ENCODE measurements around the gene WDR26. TPM values are rescaled to one million over a fixed set of nuclear protein-coding genes. Genes with fewer than 3 reads are reported as not detected.
"Not testable (repeated sequence)": the region's sequence is repeated elsewhere in the genome, so short reads cannot be mapped to it uniquely, and the experiment has no call there.

The WDR26 gene
- total RNA-seq, 1 experiment from 2014 or later, result 81.4 TPM

DNA sequence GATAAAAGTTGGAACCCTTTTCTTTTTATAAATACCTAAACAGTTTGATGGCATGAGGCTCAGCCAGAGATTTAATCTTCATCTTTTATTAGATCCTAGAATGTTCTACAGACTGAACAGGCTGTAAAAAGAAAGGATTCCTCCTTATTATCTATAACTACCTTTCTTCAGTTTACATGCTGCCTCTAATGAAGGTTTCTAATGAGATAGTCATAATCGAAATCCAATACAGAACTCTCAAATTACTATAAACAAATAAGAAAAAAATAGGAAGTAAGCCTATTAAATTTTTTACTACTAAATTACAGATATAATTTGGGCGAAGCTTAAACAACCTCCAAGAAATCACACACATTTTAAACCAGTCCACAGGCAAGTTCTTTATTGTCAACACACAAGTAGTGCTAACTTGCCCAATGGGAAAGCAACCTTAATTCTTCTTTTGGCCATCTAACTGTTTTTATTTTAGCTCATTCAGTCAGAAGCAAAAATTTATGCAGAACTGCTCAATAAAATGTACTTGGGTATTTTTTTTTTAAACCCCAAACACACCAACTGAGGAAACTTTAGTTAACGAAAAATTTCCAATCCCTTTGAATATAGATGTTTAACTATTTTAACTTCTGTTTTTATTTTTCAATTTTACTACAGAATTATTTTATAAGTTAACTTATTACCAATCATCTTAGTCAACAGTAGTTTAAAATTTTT is 4.8 kb downstream of the WDR26 start:
- no peak overlapping the region for H4K5ac ChIP-seq (ENCODE audit: insufficient read length, low read depth, low read length)
- H3K4me3 Mint-ChIP-seq, result no peak overlapping the region
- H2BK120ac ChIP-seq (ENCODE audit: low read depth, low read length, poor library complexity, severe bottlenecking), result no peak overlapping the region
- peaks cover 18% of the 10 kb centered on the region; the same call in 1 of the 2 replicates for H3K79me2 ChIP-seq (ENCODE audit: insufficient read depth, low read length)
- TF ChIP-seq, protein P1, sequence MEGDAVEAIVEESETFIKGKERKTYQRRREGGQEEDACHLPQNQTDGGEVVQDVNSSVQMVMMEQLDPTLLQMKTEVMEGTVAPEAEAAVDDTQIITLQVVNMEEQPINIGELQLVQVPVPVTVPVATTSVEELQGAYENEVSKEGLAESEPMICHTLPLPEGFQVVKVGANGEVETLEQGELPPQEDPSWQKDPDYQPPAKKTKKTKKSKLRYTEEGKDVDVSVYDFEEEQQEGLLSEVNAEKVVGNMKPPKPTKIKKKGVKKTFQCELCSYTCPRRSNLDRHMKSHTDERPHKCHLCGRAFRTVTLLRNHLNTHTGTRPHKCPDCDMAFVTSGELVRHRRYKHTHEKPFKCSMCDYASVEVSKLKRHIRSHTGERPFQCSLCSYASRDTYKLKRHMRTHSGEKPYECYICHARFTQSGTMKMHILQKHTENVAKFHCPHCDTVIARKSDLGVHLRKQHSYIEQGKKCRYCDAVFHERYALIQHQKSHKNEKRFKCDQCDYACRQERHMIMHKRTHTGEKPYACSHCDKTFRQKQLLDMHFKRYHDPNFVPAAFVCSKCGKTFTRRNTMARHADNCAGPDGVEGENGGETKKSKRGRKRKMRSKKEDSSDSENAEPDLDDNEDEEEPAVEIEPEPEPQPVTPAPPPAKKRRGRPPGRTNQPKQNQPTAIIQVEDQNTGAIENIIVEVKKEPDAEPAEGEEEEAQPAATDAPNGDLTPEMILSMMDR (conservative IDR thresholded peaks at IDR 0.05), result no peak
- no peak overlapping the region for H3K27ac ChIP-seq (ENCODE audit: insufficient read length, low read depth, low read length)
- peaks cover 9% of the 10 kb centered on the region for H3K23me2 ChIP-seq (ENCODE audit: insufficient read length, low read depth, low read length, poor library complexity, severe bottlenecking)
- H3K9me3 ChIP-seq (ENCODE audit: control insufficient read depth, low read depth, low read length), result no peaks in the 10 kb centered on the region
- no peak overlapping the region for H4K91ac ChIP-seq (ENCODE audit: insufficient read length, low read depth, low read length)
- H2AK5ac ChIP-seq (ENCODE audit: insufficient read length, low read length), result no peak overlapping the region
- DNase-seq, result no peak
- H3K27me3 Mint-ChIP-seq (ENCODE audit: low read depth), result no peaks in the 10 kb centered on the region
- no peak overlapping the region for H2BK5ac ChIP-seq (ENCODE audit: insufficient read length, low read length)
- peaks cover 6% of the 10 kb centered on the region for H3K79me1 ChIP-seq (ENCODE audit: insufficient read depth, low read depth, low read length, poor library complexity, severe bottlenecking)
- H3T11ph ChIP-seq (ENCODE audit: low read length), result no peak overlapping the region
- no peak overlapping the region for H2BK15ac ChIP-seq (ENCODE audit: low read depth, low read length)
- H3K9ac ChIP-seq (ENCODE audit: extremely low read depth, insufficient read length, low read length), result no peak overlapping the region
- no peaks in the 10 kb centered on the region for H3K9me3 Mint-ChIP-seq
- no peak overlapping the region for H3K23ac ChIP-seq (ENCODE audit: insufficient read length, low read depth, low read length)
- WGBS (ENCODE audit: extremely low coverage, insufficient read length, low lambda C conversion rate), result no CpG with 5 or more reads among the region's 3 CpGs
- peaks cover 2% of the 10 kb centered on the region for H4K20me1 ChIP-seq (ENCODE audit: control insufficient read depth, insufficient read depth, insufficient read length)
- H2AFZ ChIP-seq (ENCODE audit: low read length), result no peak overlapping the region
- H2BK20ac ChIP-seq (ENCODE audit: low read depth, low read length, poor library complexity, severe bottlenecking), result no peak overlapping the region
- no peaks in the 10 kb centered on the region for H3K27me3 ChIP-seq (ENCODE audit: insufficient read depth, low read length)
- no peak overlapping the region for H3K56ac ChIP-seq (ENCODE audit: insufficient read length, low read depth, low read length)
- no peak overlapping the region for H3K4me2 ChIP-seq (ENCODE audit: insufficient read depth, insufficient read length, low read length)
- no peak overlapping the region for H4K8ac ChIP-seq (replicated peaks; ENCODE audit: insufficient read length, low read depth, low read length)
- peaks cover 25 to 26% of the 10 kb centered on the region in 2 experiments for H3K4me1 Mint-ChIP-seq
- H3K18ac ChIP-seq (ENCODE audit: insufficient read length, low read depth, low read length), result no peak overlapping the region
- H3K27ac Mint-ChIP-seq, result no peak overlapping the region
- H3K4me1 ChIP-seq (ENCODE audit: insufficient read depth, low read length), result no peaks in the 10 kb centered on the region
- peaks cover 32 to 65% (median 65%) of the 10 kb centered on the region in 3 experiments; a peak in 6 of 7 replicates for H3K36me3 Mint-ChIP-seq (ENCODE audit: insufficient read depth in 1 of 3, low read depth in 3 of 3)
- no peak overlapping the region for H2BK12ac ChIP-seq (ENCODE audit: insufficient read length, low read depth, low read length)
- no peak overlapping the region for H3K14ac ChIP-seq (ENCODE audit: insufficient read depth, low read length)
- H3K4ac ChIP-seq (ENCODE audit: low read depth, low read length), result no peak overlapping the region

DNA sequence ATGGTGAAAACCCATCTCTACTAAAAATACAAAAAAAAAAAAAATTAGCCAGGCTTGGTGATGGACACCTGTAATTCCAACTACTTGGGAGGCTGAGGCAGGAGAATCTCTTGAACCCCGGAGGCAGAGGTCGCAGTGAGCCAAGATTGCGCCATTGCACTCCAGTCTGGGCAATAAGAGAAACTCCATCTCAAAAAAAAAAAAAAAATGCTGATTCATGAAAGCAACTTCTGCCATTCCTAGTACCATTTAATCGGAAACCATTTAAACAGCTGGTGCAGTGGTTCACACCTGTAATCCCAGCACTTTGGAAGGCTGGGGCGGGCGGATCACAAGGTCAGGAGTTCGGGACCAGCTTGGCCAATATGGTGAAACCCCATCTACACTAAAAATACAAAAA is 5.9 kb downstream of the WDR26 start:
- H3K23me2 ChIP-seq (ENCODE audit: insufficient read length, low read depth, low read length, poor library complexity, severe bottlenecking); DNase-seq; H2BK12ac ChIP-seq (ENCODE audit: insufficient read length, low read depth, low read length); H3K4ac ChIP-seq (ENCODE audit: low read depth, low read length); H4K5ac ChIP-seq (ENCODE audit: insufficient read length, low read depth, low read length); H3K9me3 Mint-ChIP-seq; H3K9ac ChIP-seq (ENCODE audit: extremely low read depth, insufficient read length, low read length); H3K56ac ChIP-seq (ENCODE audit: insufficient read length, low read depth, low read length); H4K91ac ChIP-seq (ENCODE audit: insufficient read length, low read depth, low read length); H3K4me1 ChIP-seq (ENCODE audit: insufficient read depth, low read length); H3K27ac Mint-ChIP-seq; H3K4me2 ChIP-seq (ENCODE audit: insufficient read depth, insufficient read length, low read length); H3K18ac ChIP-seq (ENCODE audit: insufficient read length, low read depth, low read length); H3K79me1 ChIP-seq (ENCODE audit: insufficient read depth, low read depth, low read length, poor library complexity, severe bottlenecking); H3K4me3 Mint-ChIP-seq; H2BK15ac ChIP-seq (ENCODE audit: low read depth, low read length); H3K27me3 Mint-ChIP-seq (ENCODE audit: low read depth); H3K9me3 ChIP-seq (ENCODE audit: control insufficient read depth, low read depth, low read length); H2BK120ac ChIP-seq (ENCODE audit: low read depth, low read length, poor library complexity, severe bottlenecking); H4K20me1 ChIP-seq (ENCODE audit: control insufficient read depth, insufficient read depth, insufficient read length); H2BK5ac ChIP-seq (ENCODE audit: insufficient read length, low read length); H2AFZ ChIP-seq (ENCODE audit: low read length); H4K8ac ChIP-seq (replicated peaks; ENCODE audit: insufficient read length, low read depth, low read length); H3K27me3 ChIP-seq (ENCODE audit: insufficient read depth, low read length); H3K14ac ChIP-seq (ENCODE audit: insufficient read depth, low read length); H3K23ac ChIP-seq (ENCODE audit: insufficient read length, low read depth, low read length); H2BK20ac ChIP-seq (ENCODE audit: low read depth, low read length, poor library complexity, severe bottlenecking); H3T11ph ChIP-seq (ENCODE audit: low read length); H3K27ac ChIP-seq (ENCODE audit: insufficient read length, low read depth, low read length); H2AK5ac ChIP-seq (ENCODE audit: insufficient read length, low read length): not testable (repeated sequence)
- Mint-ChIP-seq H3K4me1 (peaks cover 25 to 26% of the 10 kb centered on the region in 2 experiments), H3K36me3 (ENCODE audit: insufficient read depth in 1 of 3, low read depth in 3 of 3) (peaks cover 41 to 76% (median 76%) of the 10 kb centered on the region in 3 experiments; a peak in 6 of 7 replicates)
- WGBS (ENCODE audit: extremely low coverage, insufficient read length, low lambda C conversion rate), result no CpG with 5 or more reads among the region's 7 CpGs
- peaks cover 17% of the 10 kb centered on the region; the same call in 1 of the 2 replicates for H3K79me2 ChIP-seq (ENCODE audit: insufficient read depth, low read length)

All from H9 (cell line).